Occipital lobe (tissue), 2 donors: ENCODE measurements around the gene CPSF7. TPM values are rescaled to one million over a fixed set of nuclear protein-coding genes. Genes with fewer than 3 reads are reported as not detected.
A peak's percentile ranks its signal among the peaks of the same experiment; 100 is the strongest.
"Not testable (repeated sequence)": the region's sequence is repeated elsewhere in the genome, so short reads cannot be mapped to it uniquely, and the experiment has no call there.

ENCODE experiments used
- DNase-seq: peaks from one replicate; lab custom pipeline; 2025; lab: John Stamatoyannopoulos, UW
- total RNA-seq: library from RNA; depleted of rRNA; stranded (reverse); fragments of >200 nt; gene quantifications from one replicate; pipeline ENCODE4 v1.2.3, GENCODE V29; 2014

Gene CPSF7
- total RNA-seq, 1 donor from 2014 or later, result 25.1 TPM

DNA sequence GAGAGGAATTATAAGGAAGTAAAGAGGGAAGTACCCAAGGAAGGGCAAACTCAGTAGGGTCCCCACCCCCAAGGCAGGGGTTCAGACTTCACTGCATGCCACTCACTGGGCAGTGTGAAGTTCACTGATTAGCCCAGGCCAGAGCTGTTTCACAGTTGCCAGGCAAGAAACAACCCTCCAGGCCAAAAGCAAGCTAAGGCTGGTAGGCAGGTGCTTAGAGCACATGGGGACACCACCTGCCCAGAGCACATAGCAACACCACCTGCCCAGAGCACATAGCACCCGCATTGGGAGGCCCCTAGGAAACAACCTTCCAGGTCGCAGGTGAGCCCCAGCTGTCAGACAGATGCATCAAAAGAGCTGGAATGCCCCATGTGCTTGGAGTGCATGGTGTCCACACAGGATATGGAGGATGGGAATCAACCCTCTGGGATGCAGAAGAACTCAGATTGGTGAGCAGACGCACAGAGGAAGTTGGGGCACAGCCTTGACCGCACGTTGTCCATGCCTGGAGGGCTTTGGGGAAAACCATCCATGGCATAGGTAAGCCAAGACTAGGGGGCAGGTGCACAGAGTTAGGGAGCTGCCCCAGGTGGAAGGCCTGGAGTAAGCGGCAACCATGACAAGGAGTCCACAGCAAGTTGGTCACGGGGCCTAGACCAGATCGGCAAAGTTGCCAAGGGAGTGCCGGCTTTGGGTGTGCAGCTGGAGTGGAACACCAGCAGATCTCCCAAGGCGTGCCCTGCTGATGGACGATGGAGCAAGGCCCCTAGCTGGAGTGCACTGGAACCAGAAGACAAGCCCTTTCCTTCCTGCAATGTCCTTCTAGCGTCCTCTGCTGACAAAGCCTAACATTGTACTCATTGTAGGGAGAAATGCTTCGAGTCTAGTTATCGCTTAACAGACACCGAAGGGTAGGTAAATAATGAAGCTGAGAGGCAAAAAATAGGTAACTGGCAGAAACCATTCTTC, 45.2 kb downstream of the CPSF7 start:
- DNase-seq, result no peak

- DNase-seq, result not testable (repeated sequence)
Measured at GRCh38 chr11:61383859-61384258, 45.9 kb downstream of the CPSF7 start.

DNA sequence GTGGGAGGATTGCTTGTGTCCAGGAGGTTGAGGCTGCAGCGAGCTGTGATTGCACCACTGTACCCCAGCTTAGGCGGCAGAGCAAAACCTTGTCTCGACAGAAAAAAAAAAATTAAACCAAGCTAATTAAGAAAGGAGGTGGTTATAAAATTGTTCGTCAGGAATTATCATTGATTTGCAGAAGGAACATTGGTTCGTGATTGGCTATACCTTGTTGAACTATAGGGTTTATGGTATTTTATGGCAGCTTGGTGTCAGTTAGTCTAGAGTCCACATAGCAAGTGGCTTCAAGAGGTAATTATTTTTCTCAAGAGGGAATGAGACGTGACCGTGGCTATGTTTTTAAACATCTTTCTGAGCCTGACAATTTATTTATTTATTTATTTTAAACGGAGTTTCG, 48.9 kb downstream of the CPSF7 start:
- DNase-seq, result no peak

DNA sequence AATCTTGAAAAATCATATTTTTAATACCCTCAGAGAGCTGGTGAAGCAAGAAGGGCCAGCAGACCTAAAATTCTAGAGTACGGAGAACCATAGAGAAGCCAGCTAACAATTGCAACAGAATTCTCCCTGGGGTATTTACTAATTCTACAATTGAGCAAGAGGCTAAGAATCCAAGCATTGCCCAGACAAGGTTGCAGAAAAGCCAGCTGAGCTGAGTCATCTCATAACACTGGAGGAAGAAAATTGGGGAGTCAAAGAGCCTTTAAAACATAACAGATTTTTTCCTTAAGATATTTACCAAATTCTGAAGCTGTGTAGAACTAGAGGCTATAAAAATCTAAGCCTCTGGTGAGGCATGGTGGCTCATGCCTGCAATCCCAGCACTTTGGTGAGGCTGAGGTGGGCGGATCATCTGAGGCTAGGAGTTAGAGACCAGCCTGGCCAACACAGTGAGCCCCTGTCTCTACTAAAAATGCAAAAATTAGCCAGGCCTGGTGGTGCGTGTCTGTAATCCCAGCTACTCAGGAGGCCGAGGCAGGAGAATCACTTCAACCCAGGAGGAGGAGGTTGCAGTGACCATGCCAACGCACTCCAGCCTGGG, 51.0 kb downstream of the CPSF7 start:
- DNase-seq, result no peak

DNA sequence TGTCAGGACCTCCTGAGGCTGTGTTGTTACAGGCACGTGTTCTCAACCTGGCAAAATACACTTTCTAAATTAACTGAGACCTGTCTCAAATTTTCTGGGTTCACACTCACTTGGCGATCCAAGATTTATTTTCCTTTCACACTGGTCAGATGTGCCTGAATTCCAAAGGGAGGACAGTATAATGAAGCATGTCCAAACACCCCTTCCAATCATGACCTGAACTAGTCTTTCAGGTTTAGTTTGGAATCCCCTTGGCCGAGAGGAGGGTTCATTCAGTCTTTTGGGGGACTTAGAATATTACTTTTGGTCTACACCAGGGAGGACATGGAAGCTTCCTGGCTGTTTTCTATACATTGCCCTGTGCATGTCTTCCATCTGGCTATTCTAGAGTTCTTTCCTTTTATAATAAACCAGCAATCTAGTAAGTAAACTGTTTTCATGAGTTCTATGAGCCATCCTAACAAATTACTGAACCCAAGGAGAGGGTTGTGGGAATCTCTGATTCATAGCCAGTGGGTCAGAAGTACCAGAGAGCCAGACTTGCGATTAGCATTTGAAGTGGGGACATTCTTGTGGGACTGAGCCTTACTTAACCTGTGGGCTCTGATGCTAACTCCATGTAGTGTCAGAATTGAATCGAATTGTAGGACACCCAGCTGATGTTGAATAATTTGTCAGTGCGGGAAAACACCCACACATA, 52.2 kb downstream of the CPSF7 start:
- no peak for DNase-seq

DNA sequence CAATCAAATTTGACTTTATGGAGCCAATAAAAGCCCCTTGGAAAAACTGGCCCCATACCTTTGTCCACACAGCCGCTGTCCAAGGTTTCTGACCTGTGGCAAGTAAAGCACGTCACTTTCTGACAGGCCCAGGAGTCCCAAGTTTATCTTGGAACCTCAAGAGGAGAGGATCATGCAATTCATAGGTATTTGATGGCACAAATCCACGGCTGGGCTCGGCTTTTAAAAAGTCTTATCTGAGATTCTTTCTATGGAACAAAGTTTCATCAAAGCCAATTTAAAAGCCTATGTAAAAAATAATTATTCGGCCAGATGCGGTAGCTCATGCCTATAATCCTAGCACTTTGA, 54.0 kb downstream of the CPSF7 start:
- DNase-seq, result no peak

DNA sequence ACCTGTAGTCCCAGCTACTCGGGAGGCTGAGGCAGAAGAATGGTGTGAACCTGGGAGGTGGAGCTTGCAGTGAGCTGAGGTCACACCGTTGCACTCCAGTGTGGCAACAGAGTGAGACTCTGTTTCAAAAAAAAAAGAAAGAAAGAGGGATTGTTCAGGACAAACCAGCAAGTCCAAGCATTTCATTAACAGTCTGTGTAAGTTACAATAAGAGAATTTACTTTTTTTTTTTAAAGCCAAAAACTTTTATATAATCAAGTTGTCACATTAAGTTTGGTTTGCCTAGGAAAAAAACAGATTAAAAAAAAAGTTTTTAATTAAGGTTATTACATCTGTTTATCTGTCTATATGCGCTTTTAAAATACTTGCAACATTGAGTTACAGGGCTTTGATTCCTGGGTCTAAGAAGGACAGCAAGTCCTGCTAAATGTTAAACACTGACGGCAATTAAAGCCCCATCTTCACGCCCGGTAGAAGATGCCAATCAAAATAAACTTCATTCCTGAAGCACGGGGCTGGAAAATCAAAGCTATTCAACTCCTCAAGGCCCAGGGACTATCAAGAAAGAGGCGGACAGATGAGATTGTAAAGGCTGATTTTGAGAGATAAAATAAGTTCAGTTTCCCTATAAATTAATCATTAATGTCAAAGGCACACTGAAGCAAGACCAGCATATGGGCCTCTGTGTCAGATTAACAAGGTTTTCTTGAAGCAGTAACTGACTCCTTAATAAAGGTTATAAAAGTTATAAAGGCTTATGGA, 56.9 kb downstream of the CPSF7 start:
- no peak for DNase-seq

DNA sequence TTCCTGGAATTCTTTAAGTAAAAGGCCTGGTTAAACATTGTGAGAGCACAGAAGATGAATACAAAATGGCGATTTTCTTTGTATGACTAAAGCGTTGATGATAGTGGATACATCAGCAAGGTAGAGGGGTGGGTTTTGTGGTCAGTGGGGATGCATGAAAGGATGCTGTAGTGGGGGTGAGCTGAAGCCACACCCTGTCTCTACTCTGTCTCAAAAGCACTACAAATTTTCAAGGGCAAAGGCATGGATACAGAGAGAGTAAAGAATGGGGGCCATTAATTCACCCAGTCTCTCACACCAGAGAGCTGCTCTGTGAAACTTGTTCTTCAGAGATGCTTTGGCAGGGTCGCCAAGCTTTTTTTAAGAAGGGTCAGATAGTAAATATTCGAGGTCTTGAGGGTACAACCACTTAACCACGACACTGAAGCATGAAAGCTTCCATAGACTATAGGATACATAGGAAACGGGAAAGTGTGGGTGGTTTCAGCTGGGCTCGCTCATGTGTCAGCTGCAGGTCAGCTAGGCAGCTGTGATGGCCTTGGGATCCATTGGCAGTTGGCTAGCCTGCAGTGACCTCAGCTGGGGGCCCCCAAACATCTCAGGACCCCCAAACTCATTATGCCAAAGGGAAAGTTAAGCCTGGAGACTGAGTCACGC, 59.3 kb downstream of the CPSF7 start:
- DNase-seq, result no peak

- no peak for DNase-seq
Measured at GRCh38 chr11:61369372-61370348, 60.1 kb downstream of the CPSF7 start.

- DNase-seq, result no peak
Measured at GRCh38 chr11:61368646-61369045, 61.1 kb downstream of the CPSF7 start.

GRCh38 chr11:61367406-61367805, 62.4 kb downstream of the CPSF7 start:
- DNase-seq, result no peak

DNA sequence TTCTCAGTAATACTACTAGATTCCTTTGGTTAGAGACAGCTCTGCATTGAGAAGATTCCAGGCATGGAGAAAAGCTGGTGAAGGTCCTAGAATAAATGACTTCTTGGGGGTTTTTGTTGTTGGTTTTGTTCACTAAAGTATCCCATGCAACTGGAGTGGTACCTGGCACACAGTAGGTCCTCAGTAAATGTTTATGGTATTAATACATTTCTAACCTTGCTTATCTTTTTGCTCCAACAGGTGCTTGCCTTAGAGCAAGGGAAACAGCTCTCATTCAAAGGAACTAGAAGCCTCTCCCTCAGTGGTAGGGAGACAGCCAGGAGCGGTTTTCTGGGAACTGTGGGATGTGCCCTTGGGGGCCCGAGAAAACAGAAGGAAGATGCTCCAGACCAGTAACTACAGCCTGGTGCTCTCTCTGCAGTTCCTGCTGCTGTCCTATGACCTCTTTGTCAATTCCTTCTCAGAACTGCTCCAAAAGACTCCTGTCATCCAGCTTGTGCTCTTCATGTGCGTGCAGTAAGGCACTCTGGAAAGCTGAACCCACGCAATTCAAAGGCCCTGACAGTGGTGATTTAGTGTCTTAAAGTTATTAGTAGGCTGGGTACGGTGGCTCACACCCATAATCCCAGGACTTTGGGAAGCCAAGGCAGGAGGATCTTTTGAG, 65.6 kb downstream of the CPSF7 start:
- DNase-seq, result no peak

DNA sequence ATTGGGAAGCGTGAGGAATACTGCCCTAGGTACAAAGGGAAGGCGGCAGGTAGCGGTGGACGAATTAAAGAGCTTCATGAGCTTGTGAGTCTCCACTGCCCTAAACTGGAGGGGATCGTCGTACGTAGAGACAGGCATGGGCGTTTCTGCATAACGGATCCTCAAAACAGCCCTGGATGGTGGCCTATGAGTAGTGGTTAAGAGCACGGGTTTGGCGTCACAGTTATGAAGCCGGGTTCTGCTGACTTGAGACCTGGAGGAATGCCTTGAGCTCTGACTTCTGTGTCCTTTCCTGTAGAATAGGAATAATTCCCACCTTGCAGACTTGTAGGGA, 67.3 kb downstream of the CPSF7 start:
- no peak for DNase-seq

- peak; percentile 94 for DNase-seq
Measured at GRCh38 chr11:61361741-61362541, 67.8 kb downstream of the CPSF7 start, which contains the start of the genes CYB561A3 and TMEM138. TSS of gene CYB561A3 (minus strand) at chr11:61361882. CDS start at chr11:61356713, 5,169 bp downstream. TSS of gene TMEM138 (plus strand) at chr11:61362374. CDS start at chr11:61364391, 2,017 bp downstream.

- no peak for DNase-seq
Measured at GRCh38 chr11:61361237-61361740, 68.5 kb downstream of the CPSF7 start.

GRCh38 chr11:61359516-61359915, 70.3 kb downstream of the CPSF7 start:
- DNase-seq, result no peak

DNA sequence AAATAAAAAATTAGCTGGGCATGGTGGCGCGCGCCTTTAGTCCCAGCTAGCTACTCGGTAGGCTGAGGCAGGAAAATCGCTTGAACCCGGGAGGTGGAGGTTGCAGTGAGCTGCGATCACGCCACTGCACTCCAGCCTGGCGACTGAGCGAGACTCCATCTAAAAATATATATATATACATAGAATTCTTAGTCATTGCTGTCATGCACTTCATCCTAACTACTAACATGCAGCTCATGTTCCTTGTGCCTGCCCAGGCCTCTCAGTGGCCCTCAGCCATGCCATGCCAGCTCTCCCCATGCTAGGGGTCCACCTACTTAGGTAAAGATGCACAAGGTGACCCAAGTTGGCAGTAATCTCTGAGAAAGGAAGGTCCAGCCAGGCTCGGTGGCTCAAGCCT, 71.2 kb downstream of the CPSF7 start:
- no peak for DNase-seq

DNA sequence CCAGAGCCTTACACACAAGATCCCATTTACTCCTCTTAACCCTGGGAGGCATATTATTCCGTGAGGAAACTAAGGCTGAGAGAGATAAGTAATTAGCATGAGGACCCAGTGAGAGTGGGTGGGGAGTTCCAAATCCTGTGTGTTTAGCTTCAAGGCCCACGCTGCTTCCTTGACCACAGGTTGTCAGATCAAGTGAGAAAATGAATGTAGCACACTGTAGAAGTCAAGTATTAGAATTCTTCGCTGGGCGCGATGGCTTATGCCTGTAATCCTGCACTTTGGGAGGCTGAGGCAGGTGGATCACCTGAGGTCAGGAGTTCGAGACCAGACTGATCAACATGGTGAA, 71.9 kb downstream of the CPSF7 start:
- no peak for DNase-seq
